Small intestine (tissue), 7 donors: ENCODE measurements around the gene SEPHS2. TPM values are rescaled to one million over a fixed set of nuclear protein-coding genes. Genes with fewer than 3 reads are reported as not detected.
A peak's percentile ranks its signal among the peaks of the same experiment; 100 is the strongest.

ENCODE experiments used
- DNase-seq, 2 donors: peaks; one replicate each; pipeline versions ENCODE4 v3.0.0 to v3.0.0-alpha.2; 2013
- FAIRE-seq: peaks from 2 replicates; lab custom pipeline; 2012; peaks lifted over from hg19 to GRCh38; lab: Jason Lieb, UNC
- H3K27ac ChIP-seq, 3 donors: one replicate each; pipeline ENCODE4 v1.5.1; 2013; ENCODE audit warnings: low read length in 2 of 3, mild to moderate bottlenecking in 2 of 3, control low read depth in 1 of 3, inconsistent platforms in 1 of 3, low read depth in 1 of 3, moderate library complexity in 1 of 3
- H3K27me3 ChIP-seq, 3 donors: one replicate each; pipeline ENCODE4 v1.6.1; 2013; ENCODE audit warnings: low read length in 3 of 3, inconsistent platforms in 1 of 3; ENCODE audit not compliant: control insufficient read depth in 3 of 3, insufficient read depth in 3 of 3
- H3K36me3 ChIP-seq, 3 donors: one replicate each; pipeline ENCODE4 v1.6.1; 2013; ENCODE audit warnings: low read length in 3 of 3, inconsistent platforms in 1 of 3, low read depth in 1 of 3, mild to moderate bottlenecking in 1 of 3, moderate library complexity in 1 of 3; ENCODE audit not compliant: control insufficient read depth in 3 of 3, insufficient read depth in 2 of 3
- H3K4me1 ChIP-seq, 3 donors: one replicate each; pipeline ENCODE4 v1.6.1; 2013; ENCODE audit warnings: low read length in 2 of 3, inconsistent platforms in 1 of 3, low read depth in 1 of 3, mild to moderate bottlenecking in 1 of 3, moderate library complexity in 1 of 3; ENCODE audit not compliant: control insufficient read depth in 3 of 3, insufficient read depth in 2 of 3
- H3K4me3 ChIP-seq, 3 donors: one replicate each; pipeline ENCODE4 v1.5.1; 2013; ENCODE audit warnings: low read length in 3 of 3, control low read depth in 1 of 3, inconsistent platforms in 1 of 3, low read depth in 1 of 3, mild to moderate bottlenecking in 1 of 3, moderate library complexity in 1 of 3
- H3K9me3 ChIP-seq, 2 donors: one replicate each; pipeline ENCODE4 v1.6.1; 2013; ENCODE audit warnings: low read depth in 1 of 2, low read length in 1 of 2; ENCODE audit not compliant: control insufficient read depth in 2 of 2, insufficient read depth in 1 of 2
- WGBS, 3 donors: extraction: QIAGEN DNeasy Blood & Tissue Kit; methylation state at CpG; one replicate each; pipeline ENCODE4 v1.1.7; 2013; 5-methylcytosine and 5-hydroxymethylcytosine counted together
- polyA plus RNA-seq, 4 donors: library from polyadenylated mRNA; stranded (reverse) in 3 of 4; unstranded in 1 of 4; fragments of 200-250 nt in 3 of 4; fragments of 120-200 nt in 1 of 4; gene quantifications; one replicate each; pipeline versions ENCODE4 v1.2.1 to v1.2.3, GENCODE V29; 2013
- donor health status: healthy with polysubstance abuse.
- donor health status: control.
- donor health status: control.
- donor health status: Bipolar disorder and iron deficiency.
- donor health status: healthy.

Gene SEPHS2
- polyA plus RNA-seq, 4 donors = 76.9 to 349 (median 175) TPM

- peak overlapping the region; percentile 16 to 97 (median 87) for H3K27ac ChIP-seq
- peaks cover 0 to 36% of the 10 kb centered on the region in 2 donors for H3K9me3 ChIP-seq
- no peaks in the 10 kb centered on the region for H3K27me3 ChIP-seq
- FAIRE-seq (no peak), DNase-seq (no peak)
- 67 to 72% (median 69%) methylated on average over 10 of the region's 10 CpGs for whole genome bisulfite sequencing, 3 donors
- H3K36me3 ChIP-seq = peaks cover 0 to 21% (median 0%) of the 10 kb centered on the region in 3 donors
- H3K4me1 ChIP-seq = peaks cover 0 to 54% (median 15%) of the 10 kb centered on the region in 3 donors
- H3K4me3 ChIP-seq = peak overlapping the region in 2 of 3 donors; percentile 6 to 57
These were observed 525 bp upstream of the SEPHS2 start for GRCh38 chr16:30446203-30446595.

- no peak for FAIRE-seq
These were observed 596 bp downstream of the SEPHS2 start for GRCh38 chr16:30445149-30445407.

GRCh38 chr16:30444231-30445148, 1.2 kb downstream of the SEPHS2 start:
- no peak for DNase-seq
- no peak for FAIRE-seq
- Histone ChIP-seq H3K9me3 (peaks cover 0 to 36% of the 10 kb centered on the region in 2 donors), H3K27ac (peak overlapping the region; percentile 87 to 97 (median 89)), H3K4me3 (peak overlapping the region; percentile 57 to 88 (median 85)), H3K36me3 (peaks cover 0 to 21% (median 0%) of the 10 kb centered on the region in 3 donors), H3K4me1 (peaks cover 0 to 46% (median 15%) of the 10 kb centered on the region in 3 donors), H3K27me3 (no peaks in the 10 kb centered on the region)
- WGBS, 3 donors = 84 to 91% (median 86%) methylated on average over 29 of the region's 29 CpGs

More at GRCh38 chr16:30445149-30445407, 596 bp downstream of the SEPHS2 start:
- H3K27ac ChIP-seq = peak overlapping the region; percentile 87 to 97 (median 89)
- H3K4me3 ChIP-seq = peak overlapping the region; percentile 57 to 88 (median 85)
- H3K9me3 ChIP-seq = peaks cover 0 to 36% of the 10 kb centered on the region in 2 donors
- DNase-seq = no peak
- WGBS, 3 donors = 18 to 31% (median 22%) methylated on average over 11 of the region's 11 CpGs
- no peaks in the 10 kb centered on the region for H3K27me3 ChIP-seq
- peaks cover 0 to 21% (median 0%) of the 10 kb centered on the region in 3 donors for H3K36me3 ChIP-seq
- peaks cover 0 to 46% (median 15%) of the 10 kb centered on the region in 3 donors for H3K4me1 ChIP-seq

- FAIRE-seq (no peak), DNase-seq (no peak)
- no peaks in the 10 kb centered on the region for H3K27me3 ChIP-seq
- no peak overlapping the region for H3K27ac ChIP-seq
- WGBS, 3 donors = 79 to 92% (median 84%) methylated on average over 2 of the region's 2 CpGs
- H3K36me3 ChIP-seq = peaks cover 0 to 21% (median 0%) of the 10 kb centered on the region in 3 donors
- peaks cover 0 to 36% of the 10 kb centered on the region in 2 donors for H3K9me3 ChIP-seq
- H3K4me3 ChIP-seq = peak overlapping the region in 1 of 3 donors; percentile 85
- H3K4me1 ChIP-seq = peaks cover 0 to 41% (median 15%) of the 10 kb centered on the region in 3 donors
These were observed 2.0 kb downstream of the SEPHS2 start for GRCh38 chr16:30443631-30444030.

- Histone ChIP-seq H3K27me3 (no peaks in the 10 kb centered on the region), H3K4me1 (peaks cover 0 to 15% (median 9%) of the 10 kb centered on the region in 3 donors), H3K4me3 (no peak overlapping the region), H3K27ac (no peak overlapping the region), H3K36me3 (peaks cover 0 to 18% (median 0%) of the 10 kb centered on the region in 3 donors), H3K9me3 (peaks cover 0 to 22% of the 10 kb centered on the region in 2 donors)
- DNase-seq (no peak), FAIRE-seq (no peak)
- 66 to 77% (median 76%) methylated on average over 6 of the region's 6 CpGs for WGBS, 3 donors
These were observed 5.8 kb downstream of the SEPHS2 start for GRCh38 chr16:30439720-30440348.

DNA sequence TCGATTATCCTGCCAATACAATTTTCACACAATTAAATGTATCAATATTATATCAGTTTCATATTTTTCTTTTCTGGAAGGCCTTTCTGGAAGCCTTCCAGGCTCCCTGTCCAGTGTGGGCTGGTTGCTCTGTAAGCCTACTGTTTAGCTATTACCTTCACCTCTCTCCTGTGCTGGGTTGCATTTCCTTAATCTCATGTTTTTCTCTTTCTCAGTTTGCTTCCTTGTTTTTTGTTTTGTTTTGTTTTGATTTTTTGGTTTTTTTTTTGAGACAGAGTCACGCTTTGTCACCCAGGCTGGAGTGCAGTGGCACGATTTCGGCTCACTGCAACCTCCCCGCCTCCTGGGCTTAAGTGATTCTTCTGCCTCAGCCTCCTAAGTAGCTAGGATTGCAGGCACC, 6.8 kb downstream of the SEPHS2 start:
- H3K4me3 ChIP-seq = no peak overlapping the region
- no peaks in the 10 kb centered on the region for H3K27me3 ChIP-seq
- H3K36me3 ChIP-seq = peaks cover 0 to 9% (median 0%) of the 10 kb centered on the region in 3 donors
- 89 to 92% (median 92%) methylated on average over 5 of the region's 5 CpGs for WGBS, 3 donors
- no peak for FAIRE-seq
- no peak for DNase-seq
- H3K27ac ChIP-seq = no peak overlapping the region
- peaks cover 0 to 12% of the 10 kb centered on the region in 2 donors for H3K9me3 ChIP-seq
- H3K4me1 ChIP-seq = peaks cover 0 to 5% (median 0%) of the 10 kb centered on the region in 3 donors

- FAIRE-seq = no peak
- Histone ChIP-seq H3K36me3 (no peaks in the 10 kb centered on the region), H3K4me3 (no peak overlapping the region), H3K9me3 (peaks cover 0 to 5% of the 10 kb centered on the region in 2 donors), H3K27ac (no peak overlapping the region), H3K4me1 (no peaks in the 10 kb centered on the region), H3K27me3 (no peaks in the 10 kb centered on the region)
- 17 to 58% (median 49%) methylated on average over 3 of the region's 3 CpGs for WGBS, 3 donors
- DNase-seq = no peak
These were observed 8.1 kb downstream of the SEPHS2 start for GRCh38 chr16:30437511-30438046.

- WGBS, 3 donors = 66 to 80% (median 70%) methylated on average over 4 of the region's 4 CpGs
- H3K9me3 ChIP-seq = no peaks in the 10 kb centered on the region
- H3K27ac ChIP-seq = no peak overlapping the region
- H3K4me3 ChIP-seq = no peak overlapping the region
- no peaks in the 10 kb centered on the region for H3K27me3 ChIP-seq
- FAIRE-seq (no peak), DNase-seq (no peak)
- peaks cover 0 to 7% (median 2%) of the 10 kb centered on the region in 3 donors for H3K4me1 ChIP-seq
- H3K36me3 ChIP-seq = no peaks in the 10 kb centered on the region
These were observed 10.8 kb downstream of the SEPHS2 start for GRCh38 chr16:30434852-30435251.
